IMR-90 (cell line): ENCODE data around the gene LARP1. TPM values are rescaled to one million over a fixed set of nuclear protein-coding genes. Genes with fewer than 3 reads are reported as not detected.

ENCODE experiments used
- ATAC-seq: fragments of 200-7000 bp; cut with Tn5 transposase; 2 replicates; pipeline ENCODE4 v1.9.1; 2020; ENCODE audit warnings: low read depth, mild to moderate bottlenecking, moderate library complexity
- BruUV-seq: library from RNA; stranded (reverse); fragments of 400-500 nt; replicated peaks from 2 replicates; lab custom pipeline; 2021; lab: Mats Ljungman, UMichigan
- CTCF ChIA-PET: fragments of 300-600 bp; formaldehyde crosslinking; extraction: SDS; loops from one replicate; lab custom pipeline; 2021; ENCODE audit warnings: antibody characterized with exemption; lab: Yijun Ruan, JAX
- POLR2A ChIA-PET: fragments of 300-600 bp; sonication (Branson Sonifier 250); formaldehyde crosslinking; loops from one replicate; lab custom pipeline; 2022; ENCODE audit warnings: antibody characterized with exemption; ENCODE audit not compliant: unreplicated experiment; lab: Charles Lee
- DNase-seq: peaks from one replicate; pipeline ENCODE4 v3.0.0; 2013
- H2AFZ ChIP-seq: replicated peaks from 2 replicates; pipeline ENCODE3; 2013; ENCODE audit warnings: low read length, mild to moderate bottlenecking; ENCODE audit not compliant: poor library complexity
- H2AK5ac ChIP-seq: 2 replicates; pipeline ENCODE4 v1.6.1; 2013; ENCODE audit warnings: low read depth, low read length, inconsistent platforms
- H2AK9ac ChIP-seq: replicated peaks from 2 replicates; pipeline ENCODE3; 2013; ENCODE audit warnings: mild to moderate bottlenecking, low read depth, low read length, moderate library complexity; ENCODE audit not compliant: poor library complexity
- H2BK120ac ChIP-seq: 2 replicates; pipeline ENCODE4 v1.6.1; 2013; ENCODE audit warnings: low read depth, low read length, inconsistent platforms
- H2BK15ac ChIP-seq: 3 replicates; pipeline ENCODE4 v1.6.1; 2013; ENCODE audit warnings: low read depth, low read length, inconsistent platforms
- H2BK20ac ChIP-seq: 2 replicates; pipeline ENCODE4 v1.6.1; 2013; ENCODE audit warnings: low read depth, mild to moderate bottlenecking, inconsistent platforms, low read length, moderate library complexity
- H2BK5ac ChIP-seq: 2 replicates; pipeline ENCODE4 v1.6.1; 2013; ENCODE audit warnings: mild to moderate bottlenecking, low read depth, low read length, inconsistent platforms; ENCODE audit not compliant: poor library complexity, severe bottlenecking
- H3K14ac ChIP-seq: replicated peaks from 2 replicates; pipeline ENCODE4 v1.6.1; 2013; ENCODE audit warnings: low read depth, low read length, inconsistent platforms
- H3K18ac ChIP-seq: 2 replicates; pipeline ENCODE4 v1.6.1; 2013; ENCODE audit warnings: low read depth, low read length, control low read depth
- H3K23ac ChIP-seq: 2 replicates; pipeline ENCODE4 v1.6.1; 2013; ENCODE audit warnings: low read depth, low read length, inconsistent platforms
- H3K27ac ChIP-seq: 2 replicates; pipeline ENCODE4 v1.5.1; 2013; ENCODE audit warnings: mild to moderate bottlenecking, control low read depth, low read length; ENCODE audit not compliant: insufficient read depth
- H3K27me3 ChIP-seq: 2 replicates; pipeline ENCODE4 v1.6.1; 2013; ENCODE audit warnings: low read length; ENCODE audit not compliant: control insufficient read depth, insufficient read depth
- H3K36me3 ChIP-seq: 2 replicates; pipeline ENCODE4 v1.6.1; 2013; ENCODE audit warnings: low read length, mixed read lengths; ENCODE audit not compliant: control insufficient read depth, insufficient read depth
- H3K4ac ChIP-seq: 2 replicates; pipeline ENCODE4 v1.6.1; 2013; ENCODE audit warnings: low read depth, low read length, inconsistent platforms
- H3K4me1 ChIP-seq: 2 replicates; pipeline ENCODE4 v1.6.1; 2013; ENCODE audit warnings: low read length, mixed read lengths; ENCODE audit not compliant: control insufficient read depth, insufficient read depth
- H3K4me2 ChIP-seq: 2 replicates; pipeline ENCODE4 v1.6.1; 2013; ENCODE audit warnings: low read depth, mild to moderate bottlenecking, control low read depth, low read length, moderate library complexity
- H3K4me3 ChIP-seq: 2 replicates; pipeline ENCODE4 v1.5.1; 2013; ENCODE audit warnings: low read depth, mild to moderate bottlenecking, control low read depth, low read length, moderate library complexity; ENCODE audit not compliant: insufficient read depth
- H3K56ac ChIP-seq: 2 replicates; pipeline ENCODE4 v1.6.1; 2013; ENCODE audit warnings: low read length, inconsistent platforms; ENCODE audit not compliant: insufficient read depth; ENCODE audit errors: extremely low read depth
- H3K79me1 ChIP-seq, 2 experiments: 2 replicates each; pipeline ENCODE4 v1.6.1; 2013; ENCODE audit warnings: low read length in 2 of 2, inconsistent platforms in 1 of 2, low read depth in 1 of 2
- H3K9ac ChIP-seq: 2 replicates; pipeline ENCODE4 v1.6.1; 2013; ENCODE audit warnings: low read depth, low read length, control low read depth
- H3K9me1 ChIP-seq: 2 replicates; pipeline ENCODE4 v1.6.1; 2013; ENCODE audit warnings: low read length, inconsistent platforms; ENCODE audit not compliant: insufficient read depth
- H3K9me3 ChIP-seq: 2 replicates; pipeline ENCODE4 v1.6.1; 2013; ENCODE audit warnings: low read length; ENCODE audit not compliant: control insufficient read depth, insufficient read depth
- H4K20me1 ChIP-seq: 2 replicates; pipeline ENCODE4 v1.6.1; 2013; ENCODE audit warnings: low read length, inconsistent platforms; ENCODE audit not compliant: insufficient read depth
- H4K5ac ChIP-seq: 2 replicates; pipeline ENCODE4 v1.6.1; 2013; ENCODE audit warnings: mild to moderate bottlenecking, low read depth, low read length, control low read depth
- H4K8ac ChIP-seq, 2 experiments: 2 replicates each; pipeline ENCODE4 v1.6.1; 2013; ENCODE audit warnings: low read depth in 2 of 2, low read length in 2 of 2, control low read depth in 1 of 2, inconsistent platforms in 1 of 2
- H4K91ac ChIP-seq: 2 replicates; pipeline ENCODE4 v1.6.1; 2013; ENCODE audit warnings: low read depth, low read length, inconsistent platforms; ENCODE audit not compliant: insufficient read depth
- BHLHE40 ChIP-seq: fragments of 150-350 bp; IDR thresholded peaks from 2 replicates; pipeline ENCODE4 v1.6.1; 2016; ENCODE audit warnings: mild to moderate bottlenecking, low read depth, low read length
- MXI1 ChIP-seq: IDR thresholded peaks from 2 replicates; pipeline ENCODE4 v1.6.1; 2012; ENCODE audit warnings: low read depth, mild to moderate bottlenecking, low read length, moderate library complexity, borderline replicate concordance
- NFE2L2 ChIP-seq: fragments of 150-350 bp; IDR thresholded peaks from 2 replicates; pipeline ENCODE4 v1.6.1; 2016; ENCODE audit warnings: low read depth, mild to moderate bottlenecking, low read length
- RAD21 ChIP-seq: IDR thresholded peaks from 2 replicates; pipeline ENCODE4 v1.6.1; 2012; ENCODE audit warnings: low read length, improper control_type of control experiment
- RCOR1 ChIP-seq: IDR thresholded peaks from 2 replicates; pipeline ENCODE4 v1.6.1; 2012; ENCODE audit warnings: mild to moderate bottlenecking, low read length, improper control_type of control experiment; ENCODE audit not compliant: insufficient replicate concordance
- WGBS, 2 experiments: methylation state at CpG; one replicate each; pipeline versions ENCODE4 v1.1.5 to v1.1.7; 2013; ENCODE audit warnings: missing lambda C conversion rate in 2 of 2; ENCODE audit not compliant: insufficient read length in 1 of 2; ENCODE audit errors: extremely low coverage in 2 of 2; 5-methylcytosine and 5-hydroxymethylcytosine counted together
- dilution Hi-C: fragments of 300-500 bp; cut with HindIII; formaldehyde crosslinking; loops from one replicate; pipeline ENCODE4 v1.14.3; 2018; ENCODE audit warnings: low sequenced_read_pairs; ENCODE audit not compliant: unreplicated experiment
- in situ Hi-C: fragments of 300-500 bp; cut with MboI; formaldehyde crosslinking; loops from 3 replicates; pipeline ENCODE4 v1.14.3; 2019; ENCODE audit warnings: low sequenced_read_pairs, inconsistent platforms, mixed read lengths
- intact Hi-C: fragments of 100-400 bp; cut with micrococcal nuclease; formaldehyde crosslinking; loops from 2 replicates; pipeline ENCODE4 v1.10.0; 2022
- polyA plus RNA-seq, 3 experiments: library from polyadenylated mRNA; depleted of rRNA; stranded (reverse); fragments of >200 nt; gene quantifications; 2 replicates each; pipeline ENCODE4 v1.2.3, GENCODE V29; 2012; ENCODE audit warnings: low replicate concordance in 1 of 3
- total RNA-seq: library from RNA; depleted of rRNA; stranded (reverse); fragments of >200 nt; gene quantifications from 2 replicates; pipeline ENCODE4 v1.2.3, GENCODE V29; 2012

LARP1 gene
- total and polyA plus RNA-seq, 2 of the 4 experiments (the other 2 are of a cell fraction): 47.3 to 77.4 TPM

DNA sequence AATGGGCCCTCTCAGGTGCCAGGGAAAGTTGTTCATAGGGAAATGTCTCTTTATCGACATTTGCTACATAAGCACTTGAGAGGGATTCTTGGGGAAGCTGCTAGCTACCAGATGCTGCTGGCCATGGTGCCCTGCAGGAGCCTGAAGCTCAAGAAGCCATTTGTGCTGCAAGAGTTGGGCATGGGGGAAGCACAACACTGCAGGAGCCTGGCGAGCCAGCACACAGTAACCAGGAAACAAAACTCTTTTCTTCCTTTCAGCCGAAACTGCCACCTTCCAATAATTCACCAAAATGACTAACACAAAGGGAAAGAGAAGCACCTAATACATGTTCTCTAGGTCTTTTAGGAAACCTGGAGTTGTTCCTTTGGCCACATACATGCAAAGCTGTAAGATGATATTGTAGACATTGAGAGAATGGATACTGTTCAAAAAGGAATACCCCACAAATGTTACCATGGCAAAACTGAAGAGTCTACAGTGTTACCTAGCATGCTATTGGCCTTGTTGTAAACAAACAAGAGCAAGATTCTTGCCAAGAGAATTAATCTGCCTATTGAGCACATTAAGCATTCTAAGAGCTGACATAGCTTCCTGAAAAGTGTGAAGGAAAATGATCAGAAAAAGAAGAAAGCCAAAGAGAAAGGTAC lies 26.1 kb upstream of the LARP1 start:
- Histone ChIP-seq H3K79me1 (no peaks in the 10 kb centered on the region), H3K4ac (no peak overlapping the region), H2AK9ac (no peak overlapping the region), H3K9me1 (no peaks in the 10 kb centered on the region), H2AFZ (no peak overlapping the region), H2BK120ac (no peak overlapping the region), H2AK5ac (no peak overlapping the region), H3K4me3 (no peak overlapping the region), H2BK20ac (no peak overlapping the region), H3K14ac (no peak overlapping the region), H4K5ac (no peak overlapping the region), H2BK15ac (no peak overlapping the region), H3K56ac (no peak overlapping the region), H2BK5ac (no peak overlapping the region), H3K27ac (no peak overlapping the region), H3K4me1 (0 out of 2 replicates have a peak, but pooled peaks cover 2% of the 10 kb centered on the region), H4K8ac (no peak overlapping the region), H4K91ac (no peak overlapping the region), H4K20me1 (no peaks in the 10 kb centered on the region), H3K36me3 (no peaks in the 10 kb centered on the region), H3K23ac (no peak overlapping the region), H3K18ac (no peak overlapping the region), H3K4me2 (no peak overlapping the region), H3K9me3 (peaks cover 1% of the 10 kb centered on the region; the same call in 1 of the 2 replicates), H3K27me3 (no peaks in the 10 kb centered on the region), H3K9ac (no peak overlapping the region)
- in situ Hi-C loops: no loop called here
- intact Hi-C loops: no loop called here
- WGBS, 2 experiments: 100% methylated on average over 1 of the region's 3 CpGs; no CpG with 5 or more reads in 1 of the 2 experiments
- ATAC-seq (no peak), DNase-seq (no peak)
- ChIA-PET CTCF (interaction anchor here (0.8 kb wide), 1 partner anchor 362 kb away, joined by 4 read pairs; no protein-coding TSS in a partner anchor), POLR2A (no interaction called here)
- dilution Hi-C loops: no loop called here
- no TSS peak for BruUV-seq
- TF ChIP-seq BHLHE40: no peak
- no peak for TF ChIP-seq MXI1
- no peak for TF ChIP-seq NFE2L2
- no peak for TF ChIP-seq RAD21
- no peak for TF ChIP-seq RCOR1
